GM23338 (cell line): ENCODE data around the gene FN3K. TPM values are rescaled to one million over a fixed set of nuclear protein-coding genes. Genes with fewer than 3 reads are reported as not detected.

Experiments
- CTCF ChIP-seq, 2 experiments: fragments of 200-600 bp in 1 of 2; sonication (generic) in 1 of 2; conservative IDR thresholded peaks; 2 replicates each; pipeline versions ENCODE4 v1.5.1 to v1.6.1; 2016 to 2017; ENCODE audit warnings: antibody characterized with exemption in 2 of 2, low read depth in 2 of 2, mild to moderate bottlenecking in 2 of 2, moderate library complexity in 1 of 2
- EZH2phosphoT487 ChIP-seq: fragments of 200-600 bp; sonication (generic); IDR thresholded peaks from one replicate; pipeline ENCODE4 v1.8.1; 2018; ENCODE audit warnings: antibody characterized with exemption; ENCODE audit not compliant: unreplicated experiment
- NANOG ChIP-seq: IDR thresholded peaks from 2 replicates; pipeline ENCODE4 v1.6.1; 2016; ENCODE audit warnings: antibody characterized with exemption, borderline replicate concordance
- ZNF331 ChIP-seq: fragments of 250-450 bp; sonication (Bioruptor Pico); IDR thresholded peaks from 2 replicates; pipeline ENCODE4 v1.5.0; 2020; ENCODE audit warnings: low read depth, mild to moderate bottlenecking, moderate library complexity
- polyA plus RNA-seq: library from polyadenylated mRNA; unstranded; fragments of >200 nt; fragmentation: Nextera tagmentation; extraction: Ambion mirVana; gene quantifications from 2 replicates; pipeline ENCODE4 v1.2.1, GENCODE V29; 2016
- total RNA-seq: library from RNA; depleted of rRNA; stranded (reverse); fragments of >200 nt; shearing (Covaris generic); gene quantifications from 2 replicates; pipeline ENCODE4 v1.2.3, GENCODE V29; 2014
- TF ChIP-seq, protein P1 (sequence below): fragments of 250-450 bp; sonication (Bioruptor Pico); IDR thresholded peaks from 2 replicates; pipeline ENCODE4 v1.5.0; 2020; ENCODE audit warnings: mild to moderate bottlenecking, moderate library complexity

The FN3K gene
- total and polyA plus RNA-seq, 2 experiments from 2014 or later = 5.3 to 12.9 TPM

GRCh38 chr17:82737967-82738877 is 2.8 kb downstream of the FN3K start (continued):
- TF ChIP-seq CTCF (conservative IDR thresholded peaks at IDR 0.05; ENCODE audit: low read depth in 2 of 2) (no peak), ZNF331 (CRISPR knock-in tag) (no peak), EZH2phosphoT487 (no peak), NANOG (no peak)
- TF ChIP-seq, protein P1, sequence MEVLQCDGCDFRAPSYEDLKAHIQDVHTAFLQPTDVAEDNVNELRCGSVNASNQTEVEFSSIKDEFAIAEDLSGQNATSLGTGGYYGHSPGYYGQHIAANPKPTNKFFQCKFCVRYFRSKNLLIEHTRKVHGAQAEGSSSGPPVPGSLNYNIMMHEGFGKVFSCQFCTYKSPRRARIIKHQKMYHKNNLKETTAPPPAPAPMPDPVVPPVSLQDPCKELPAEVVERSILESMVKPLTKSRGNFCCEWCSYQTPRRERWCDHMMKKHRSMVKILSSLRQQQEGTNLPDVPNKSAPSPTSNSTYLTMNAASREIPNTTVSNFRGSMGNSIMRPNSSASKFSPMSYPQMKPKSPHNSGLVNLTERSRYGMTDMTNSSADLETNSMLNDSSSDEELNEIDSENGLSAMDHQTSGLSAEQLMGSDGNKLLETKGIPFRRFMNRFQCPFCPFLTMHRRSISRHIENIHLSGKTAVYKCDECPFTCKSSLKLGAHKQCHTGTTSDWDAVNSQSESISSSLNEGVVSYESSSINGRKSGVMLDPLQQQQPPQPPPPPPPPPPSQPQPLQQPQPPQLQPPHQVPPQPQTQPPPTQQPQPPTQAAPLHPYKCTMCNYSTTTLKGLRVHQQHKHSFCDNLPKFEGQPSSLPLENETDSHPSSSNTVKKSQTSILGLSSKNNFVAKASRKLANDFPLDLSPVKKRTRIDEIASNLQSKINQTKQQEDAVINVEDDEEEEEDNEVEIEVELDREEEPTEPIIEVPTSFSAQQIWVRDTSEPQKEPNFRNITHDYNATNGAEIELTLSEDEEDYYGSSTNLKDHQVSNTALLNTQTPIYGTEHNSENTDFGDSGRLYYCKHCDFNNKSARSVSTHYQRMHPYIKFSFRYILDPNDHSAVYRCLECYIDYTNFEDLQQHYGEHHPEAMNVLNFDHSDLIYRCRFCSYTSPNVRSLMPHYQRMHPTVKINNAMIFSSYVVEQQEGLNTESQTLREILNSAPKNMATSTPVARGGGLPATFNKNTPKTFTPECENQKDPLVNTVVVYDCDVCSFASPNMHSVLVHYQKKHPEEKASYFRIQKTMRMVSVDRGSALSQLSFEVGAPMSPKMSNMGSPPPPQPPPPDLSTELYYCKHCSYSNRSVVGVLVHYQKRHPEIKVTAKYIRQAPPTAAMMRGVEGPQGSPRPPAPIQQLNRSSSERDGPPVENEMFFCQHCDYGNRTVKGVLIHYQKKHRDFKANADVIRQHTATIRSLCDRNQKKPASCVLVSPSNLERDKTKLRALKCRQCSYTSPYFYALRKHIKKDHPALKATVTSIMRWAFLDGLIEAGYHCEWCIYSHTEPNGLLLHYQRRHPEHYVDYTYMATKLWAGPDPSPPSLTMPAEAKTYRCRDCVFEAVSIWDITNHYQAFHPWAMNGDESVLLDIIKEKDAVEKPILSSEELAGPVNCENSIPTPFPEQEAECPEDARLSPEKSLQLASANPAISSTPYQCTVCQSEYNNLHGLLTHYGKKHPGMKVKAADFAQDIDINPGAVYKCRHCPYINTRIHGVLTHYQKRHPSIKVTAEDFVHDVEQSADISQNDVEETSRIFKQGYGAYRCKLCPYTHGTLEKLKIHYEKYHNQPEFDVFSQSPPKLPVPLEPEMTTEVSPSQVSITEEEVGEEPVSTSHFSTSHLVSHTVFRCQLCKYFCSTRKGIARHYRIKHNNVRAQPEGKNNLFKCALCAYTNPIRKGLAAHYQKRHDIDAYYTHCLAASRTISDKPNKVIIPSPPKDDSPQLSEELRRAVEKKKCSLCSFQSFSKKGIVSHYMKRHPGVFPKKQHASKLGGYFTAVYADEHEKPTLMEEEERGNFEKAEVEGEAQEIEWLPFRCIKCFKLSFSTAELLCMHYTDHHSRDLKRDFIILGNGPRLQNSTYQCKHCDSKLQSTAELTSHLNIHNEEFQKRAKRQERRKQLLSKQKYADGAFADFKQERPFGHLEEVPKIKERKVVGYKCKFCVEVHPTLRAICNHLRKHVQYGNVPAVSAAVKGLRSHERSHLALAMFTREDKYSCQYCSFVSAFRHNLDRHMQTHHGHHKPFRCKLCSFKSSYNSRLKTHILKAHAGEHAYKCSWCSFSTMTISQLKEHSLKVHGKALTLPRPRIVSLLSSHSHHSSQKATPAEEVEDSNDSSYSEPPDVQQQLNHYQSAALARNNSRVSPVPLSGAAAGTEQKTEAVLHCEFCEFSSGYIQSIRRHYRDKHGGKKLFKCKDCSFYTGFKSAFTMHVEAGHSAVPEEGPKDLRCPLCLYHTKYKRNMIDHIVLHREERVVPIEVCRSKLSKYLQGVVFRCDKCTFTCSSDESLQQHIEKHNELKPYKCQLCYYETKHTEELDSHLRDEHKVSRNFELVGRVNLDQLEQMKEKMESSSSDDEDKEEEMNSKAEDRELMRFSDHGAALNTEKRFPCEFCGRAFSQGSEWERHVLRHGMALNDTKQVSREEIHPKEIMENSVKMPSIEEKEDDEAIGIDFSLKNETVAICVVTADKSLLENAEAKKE (CRISPR knock-in tag) = no peak
